HG03442 (cell line): ENCODE data around the gene SEMA3C.

ENCODE experiments used
- ATAC-seq: cut with Tn5 transposase; IDR thresholded peaks from one replicate; pipeline ENCODE4 v1.9.1; 2021; ENCODE audit warnings: mild to moderate bottlenecking, moderate library complexity; ENCODE audit not compliant: unreplicated experiment

SEMA3C gene

DNA sequence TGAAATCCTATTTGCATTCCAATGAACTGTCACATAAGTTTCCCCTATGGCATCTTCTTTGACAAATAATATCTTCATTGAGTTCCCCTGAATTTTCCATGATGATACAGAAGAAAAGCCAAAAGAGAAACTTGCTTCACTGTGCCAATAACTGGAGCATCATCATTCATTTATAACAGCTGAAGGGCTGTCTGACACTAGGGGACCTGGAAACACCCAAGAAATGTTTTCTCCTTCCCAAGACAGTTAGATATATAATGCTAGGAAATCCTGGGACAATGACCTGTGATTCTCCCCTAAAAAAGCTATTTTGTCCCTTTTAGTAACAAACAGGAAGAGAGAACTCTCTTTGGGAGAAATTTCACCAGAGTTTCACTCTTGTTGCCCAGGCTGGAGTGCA, 133.6 kb downstream of the SEMA3C start:
- ATAC-seq: no peak

DNA sequence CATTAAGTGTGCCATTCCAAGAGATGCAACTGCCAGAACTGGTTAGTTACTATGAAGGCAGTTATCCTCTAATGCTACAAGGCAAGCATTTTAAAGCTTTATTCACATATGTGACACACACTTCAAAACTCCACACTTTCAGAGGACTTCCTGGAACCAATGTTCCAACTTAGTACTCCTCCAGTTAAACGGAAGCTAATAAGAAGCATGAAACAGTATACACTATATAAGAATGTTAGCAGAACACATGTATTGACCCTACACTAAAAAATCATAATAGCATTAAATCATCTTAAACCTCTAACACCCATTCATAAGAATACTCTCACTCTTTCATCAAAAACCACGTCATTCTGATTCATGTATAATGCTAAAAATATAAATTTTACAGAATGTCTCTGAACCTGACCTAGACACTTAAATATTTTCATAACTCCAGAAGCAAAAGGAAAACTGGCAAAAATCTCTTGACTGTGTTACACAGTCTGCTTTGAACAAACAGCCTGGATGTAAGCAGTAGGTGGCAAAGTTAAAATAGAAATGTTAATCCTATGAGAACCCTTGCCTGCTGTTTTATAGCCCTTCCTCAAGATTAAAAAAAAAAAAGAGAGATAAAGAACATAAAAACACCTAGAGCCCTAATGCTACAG, 135.0 kb downstream of the SEMA3C start:
- no peak for ATAC-seq

DNA sequence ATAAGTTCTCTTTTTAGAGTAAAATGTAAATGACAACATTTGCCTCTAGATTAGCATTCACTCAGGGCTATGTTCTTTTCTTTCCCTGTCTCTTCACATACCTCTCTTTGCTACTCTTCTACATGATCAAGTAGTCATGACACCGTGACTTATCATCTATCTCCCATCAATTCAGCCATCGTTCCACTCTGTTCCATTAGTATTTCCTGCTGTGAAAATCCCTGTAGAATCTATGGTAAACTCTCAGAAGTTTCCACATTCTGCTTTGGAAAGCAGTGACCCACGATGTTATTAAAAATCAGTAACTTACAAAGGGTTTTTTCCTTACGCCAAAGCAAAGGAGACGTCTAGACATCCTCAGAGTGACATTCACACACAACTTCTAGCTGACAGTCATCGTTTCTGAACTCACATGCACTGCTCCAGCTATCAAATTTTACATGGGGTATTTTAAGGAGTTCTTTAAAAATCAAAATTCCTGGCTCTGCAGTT, 135.6 kb downstream of the SEMA3C start:
- ATAC-seq: no peak

DNA sequence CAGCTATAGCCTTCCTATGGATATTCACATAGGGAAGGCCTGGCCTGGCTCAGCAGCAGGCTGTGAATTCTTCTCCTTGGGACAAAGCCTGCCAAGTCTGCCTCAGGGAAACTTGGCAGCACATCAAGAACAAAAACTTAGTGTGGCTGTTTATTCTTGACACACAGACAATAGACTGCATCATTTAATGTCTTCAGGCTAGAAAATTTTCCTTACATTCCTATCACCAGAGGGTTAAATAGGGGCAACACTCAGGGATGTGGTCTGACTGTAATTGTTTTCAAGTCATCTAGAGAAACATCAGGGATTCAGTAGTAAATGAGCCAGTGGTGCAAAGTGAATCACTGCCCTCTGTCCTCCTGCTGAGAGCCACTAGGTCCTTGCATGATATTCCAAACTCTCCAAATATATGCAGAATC, 137.3 kb downstream of the SEMA3C start:
- ATAC-seq: no peak

DNA sequence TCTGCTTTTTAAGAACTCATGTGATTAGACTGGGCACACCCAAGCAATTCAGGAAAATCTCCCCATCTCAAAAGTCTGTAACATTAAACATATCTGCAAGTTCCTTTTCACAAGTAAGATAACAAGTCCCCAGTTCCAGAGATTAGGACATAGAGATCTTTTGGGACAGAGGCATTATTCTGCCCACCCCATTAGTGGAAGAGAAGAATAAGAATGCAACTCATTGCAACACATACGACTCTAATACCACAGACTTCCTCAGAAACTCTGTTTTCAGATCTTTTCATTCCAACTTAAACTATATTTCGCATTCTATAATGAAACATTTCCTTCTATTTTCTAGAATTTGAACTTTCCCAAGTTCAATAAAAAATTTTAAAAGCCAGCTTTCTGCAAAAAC, 137.7 kb downstream of the SEMA3C start:
- no peak for ATAC-seq

DNA sequence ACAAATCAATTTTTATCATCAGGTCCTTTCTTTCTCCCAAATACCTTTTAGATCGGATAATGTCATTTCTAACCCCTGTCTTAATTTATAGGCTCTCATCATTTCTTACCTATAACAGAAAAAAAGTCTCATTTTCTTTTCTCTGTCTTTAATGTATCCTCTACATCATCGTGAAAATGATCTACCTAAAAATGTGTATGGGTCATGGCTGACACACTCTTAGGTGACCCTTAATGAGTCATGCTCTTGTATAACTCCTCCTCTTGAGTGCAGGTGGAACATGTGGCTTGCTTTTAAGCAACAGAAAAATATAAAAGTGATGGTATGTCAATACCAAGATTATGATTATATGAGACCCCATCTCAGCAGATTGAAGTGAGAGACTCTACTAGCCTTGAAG, 139.4 kb downstream of the SEMA3C start:
- no peak for ATAC-seq

DNA sequence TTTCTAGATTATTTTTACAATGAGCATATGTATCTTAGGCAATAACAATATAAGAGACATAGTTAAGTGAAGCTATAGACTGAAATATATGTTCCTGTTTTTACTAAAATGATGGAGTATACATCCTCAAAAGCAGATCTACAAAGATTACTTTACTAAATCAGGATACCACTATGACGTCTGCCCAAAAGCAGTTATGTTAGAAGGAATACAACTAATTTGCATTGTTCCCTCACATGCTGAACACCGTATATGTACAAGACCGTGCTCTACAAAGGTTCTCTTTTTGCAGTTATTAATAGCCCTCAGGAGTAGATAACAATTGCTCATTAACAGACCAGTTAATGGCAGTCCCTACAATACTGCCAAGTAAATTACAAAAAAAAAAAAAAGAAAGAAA, 143.0 kb downstream of the SEMA3C start:
- ATAC-seq: no peak

DNA sequence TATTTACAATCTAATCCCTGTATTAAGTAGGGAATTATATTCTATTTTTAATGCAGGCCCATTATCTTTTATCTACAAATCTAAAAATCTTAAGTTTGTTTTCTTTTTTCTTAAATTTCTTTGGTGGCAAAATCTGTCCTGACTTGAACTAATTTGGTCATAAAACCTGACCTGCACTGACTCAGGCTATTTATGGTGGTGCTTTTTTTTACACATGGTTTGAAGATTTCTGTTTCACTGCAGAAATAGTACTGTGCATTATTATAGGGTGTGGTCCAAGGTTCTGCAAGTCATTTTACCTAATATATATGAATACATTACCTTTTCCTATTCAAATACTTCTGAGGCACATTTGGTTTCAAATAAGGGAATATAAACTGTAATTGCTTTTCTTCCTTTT, 143.4 kb downstream of the SEMA3C start:
- ATAC-seq: no peak

DNA sequence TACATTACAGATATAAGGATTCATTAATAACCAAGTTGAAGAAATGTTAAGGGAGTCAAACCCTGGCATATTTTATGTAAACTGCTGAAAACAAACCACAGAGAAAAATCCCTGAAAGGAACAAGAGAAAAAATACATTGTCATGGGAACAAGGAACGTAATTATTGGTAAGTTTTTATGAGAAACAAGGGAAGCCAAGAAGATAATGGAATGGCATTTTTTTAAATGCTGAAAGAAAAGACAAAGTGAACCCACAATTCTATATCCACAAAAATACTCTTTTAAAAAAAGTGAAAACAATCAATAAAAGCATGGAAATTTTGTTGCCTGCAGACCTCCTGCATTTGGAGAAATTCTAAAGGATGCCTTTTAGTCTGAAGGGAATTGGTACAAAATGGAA, 144.0 kb downstream of the SEMA3C start:
- no peak for ATAC-seq

DNA sequence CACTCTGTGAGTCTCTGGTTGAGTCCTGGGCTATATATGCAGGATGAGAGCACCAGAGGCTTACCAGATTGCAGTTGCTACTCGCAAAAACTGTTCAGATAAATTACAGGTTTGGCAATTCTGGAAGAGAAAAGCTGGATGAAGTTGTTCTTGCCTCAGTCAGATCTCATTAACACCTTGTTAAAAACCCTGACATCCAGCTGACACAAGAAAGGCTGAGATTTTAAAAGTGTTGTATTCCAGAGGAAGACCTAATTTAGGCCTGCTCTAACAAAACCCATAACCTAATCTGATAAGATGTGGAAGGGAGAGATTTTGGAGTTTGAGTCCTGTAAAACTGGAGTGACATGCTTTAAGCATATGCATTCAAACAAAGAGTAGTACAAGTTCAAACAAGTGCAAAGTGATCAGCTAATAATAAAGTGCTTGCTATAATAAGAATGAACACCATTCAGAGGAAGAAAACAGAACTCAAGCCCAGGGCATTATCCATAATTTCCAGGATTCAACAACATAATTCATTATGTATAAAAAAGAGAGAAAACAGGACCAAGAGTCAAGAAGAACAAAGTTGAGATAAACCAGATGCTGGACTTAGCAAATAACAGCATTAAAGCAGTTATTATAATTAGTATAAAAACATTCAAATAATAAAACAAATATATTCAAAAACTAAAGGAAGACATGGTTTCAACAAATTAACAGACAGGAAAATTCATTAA, 144.9 kb downstream of the SEMA3C start:
- ATAC-seq: no peak

DNA sequence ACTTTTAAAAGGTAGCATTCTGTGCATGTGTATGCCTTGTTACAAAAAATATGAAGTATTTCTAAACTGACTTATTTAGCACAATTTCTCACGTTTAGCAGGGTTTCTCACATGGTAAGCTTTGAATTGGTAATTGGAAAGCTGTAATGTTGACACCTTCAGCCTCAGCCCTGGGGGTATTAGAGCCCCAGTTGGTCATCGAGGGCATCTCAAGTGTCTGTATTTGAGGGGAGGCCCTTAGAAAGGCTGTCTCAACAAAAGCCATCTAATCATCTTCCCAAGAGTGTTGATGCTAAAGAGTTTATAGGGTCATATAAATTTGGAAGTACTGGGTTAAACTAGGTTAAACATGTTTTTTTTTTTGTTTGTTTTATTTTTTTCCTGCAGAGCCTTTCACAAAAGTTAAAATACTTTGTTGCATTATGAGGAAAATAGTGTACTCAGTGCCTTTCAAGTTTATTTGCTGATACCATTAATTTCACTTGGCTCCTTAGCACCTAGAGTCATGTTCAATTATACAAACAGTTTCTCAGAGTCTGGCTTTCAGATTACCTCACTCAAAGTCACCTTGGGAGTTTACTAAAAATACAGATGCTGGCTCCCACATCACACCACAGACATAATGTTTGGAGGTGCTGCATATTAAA, 146.4 kb downstream of the SEMA3C start:
- no peak for ATAC-seq

DNA sequence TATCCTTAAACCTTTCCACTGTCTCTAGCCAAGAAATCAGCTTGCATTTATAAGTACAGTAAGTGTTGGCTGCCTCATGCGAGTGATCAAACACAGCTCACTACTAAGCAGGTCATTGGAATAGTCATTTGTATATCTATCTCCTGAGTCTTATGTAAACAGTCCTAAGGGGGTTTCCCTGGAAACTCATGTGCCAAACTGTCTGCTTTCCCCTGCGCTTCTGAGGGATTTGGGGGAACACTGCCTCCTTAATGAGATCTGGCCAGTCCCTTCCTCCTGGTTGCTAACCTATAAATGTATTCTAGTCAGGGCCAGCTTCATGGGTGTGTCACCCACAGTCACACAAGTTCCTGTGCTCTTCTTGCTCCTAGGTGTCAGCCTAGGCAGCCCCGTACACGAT, 147.3 kb downstream of the SEMA3C start:
- ATAC-seq: no peak

DNA sequence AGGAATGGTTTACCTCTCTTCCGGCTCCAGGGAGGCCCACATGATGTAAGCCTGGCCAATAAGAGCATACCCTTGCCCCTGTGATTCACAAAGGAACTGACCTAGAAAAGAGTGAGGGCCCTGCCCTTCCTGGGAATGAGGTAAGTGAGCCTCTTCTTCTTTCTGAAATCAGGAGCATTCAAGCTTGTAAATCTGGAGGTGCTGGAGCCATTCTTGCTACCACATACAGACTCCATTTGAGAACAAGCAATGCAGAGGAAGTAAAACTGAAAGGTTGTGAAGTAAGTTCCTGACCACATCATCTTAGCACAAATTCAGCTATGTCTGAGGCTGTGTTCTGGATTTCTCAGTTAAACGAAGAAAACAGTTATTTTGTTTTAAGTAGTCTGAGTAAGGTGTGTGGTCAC, 148.2 kb downstream of the SEMA3C start:
- peak; percentile 71 for ATAC-seq

DNA sequence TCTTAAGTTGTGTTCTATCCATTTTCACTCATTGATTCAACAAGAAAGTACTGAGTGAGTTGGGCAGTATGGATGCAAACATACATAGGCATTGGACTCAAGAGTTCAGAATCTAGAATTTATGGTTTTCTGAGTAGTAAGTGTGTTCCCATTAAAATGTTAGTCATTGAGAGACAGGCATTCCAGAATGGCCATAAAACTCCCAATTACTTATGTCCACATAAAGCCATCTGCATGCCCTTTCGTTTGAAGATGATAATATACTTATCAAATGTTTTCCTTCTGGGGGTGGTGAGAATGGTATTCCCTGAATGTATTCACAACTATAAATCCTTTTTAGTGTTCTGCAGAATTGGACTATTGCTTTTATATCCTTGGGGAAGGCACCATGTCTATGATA, 148.8 kb downstream of the SEMA3C start:
- no peak for ATAC-seq

DNA sequence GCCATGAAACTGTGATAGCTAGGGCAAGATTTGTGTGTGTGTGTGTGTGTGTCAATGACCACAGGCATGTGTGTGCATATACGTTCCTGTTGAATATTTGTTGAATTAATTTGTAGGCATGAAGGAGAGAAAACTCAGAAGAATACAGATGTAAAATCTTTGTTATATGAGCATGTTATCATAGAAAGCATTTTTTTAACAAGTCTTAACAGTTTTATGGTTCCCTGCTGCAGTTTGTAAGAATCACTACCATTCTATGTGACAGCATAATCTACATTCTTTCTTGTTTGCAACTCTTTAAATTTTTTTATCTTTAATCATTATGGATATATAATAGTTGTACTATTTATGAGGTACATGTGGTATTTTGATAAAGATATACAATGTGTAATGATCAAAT, 150.1 kb downstream of the SEMA3C start:
- ATAC-seq: no peak

DNA sequence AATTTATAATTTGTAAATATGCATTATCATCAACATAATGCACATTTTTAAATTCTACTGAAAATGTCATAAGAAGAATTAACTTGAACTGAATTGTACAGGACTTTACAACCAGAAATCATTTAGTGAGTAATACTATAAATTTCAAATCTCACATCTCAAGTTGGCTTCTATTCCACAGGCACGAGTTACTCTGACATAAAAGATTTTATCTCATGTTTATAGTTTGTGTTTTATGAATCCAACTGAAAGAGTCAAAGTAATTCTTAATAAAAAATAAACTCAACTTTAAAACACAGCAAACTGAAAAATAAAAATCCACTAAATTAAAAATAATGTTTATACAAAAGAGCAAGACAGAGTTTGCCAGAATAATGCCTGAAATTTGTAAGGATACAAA, 151.2 kb downstream of the SEMA3C start:
- no peak for ATAC-seq

DNA sequence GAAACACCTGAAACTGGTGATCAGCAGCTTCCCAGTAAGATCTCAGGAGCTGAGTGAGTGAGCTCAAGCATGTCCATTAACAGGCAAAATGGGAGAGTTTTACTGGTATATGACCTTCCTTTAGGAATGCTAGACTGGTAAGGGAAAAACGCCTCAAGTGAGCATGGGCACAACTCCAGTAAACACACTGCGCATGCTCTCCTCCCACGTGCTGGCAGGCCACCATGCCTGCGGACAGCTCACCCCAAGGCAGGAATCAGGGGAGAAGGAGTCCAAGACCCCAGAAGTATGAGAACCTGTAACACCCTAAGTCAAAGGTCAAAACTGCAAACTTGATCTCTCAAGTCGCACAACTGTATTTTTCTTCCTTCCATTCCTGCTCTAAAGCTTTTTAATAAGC, 152.1 kb downstream of the SEMA3C start:
- no peak for ATAC-seq

DNA sequence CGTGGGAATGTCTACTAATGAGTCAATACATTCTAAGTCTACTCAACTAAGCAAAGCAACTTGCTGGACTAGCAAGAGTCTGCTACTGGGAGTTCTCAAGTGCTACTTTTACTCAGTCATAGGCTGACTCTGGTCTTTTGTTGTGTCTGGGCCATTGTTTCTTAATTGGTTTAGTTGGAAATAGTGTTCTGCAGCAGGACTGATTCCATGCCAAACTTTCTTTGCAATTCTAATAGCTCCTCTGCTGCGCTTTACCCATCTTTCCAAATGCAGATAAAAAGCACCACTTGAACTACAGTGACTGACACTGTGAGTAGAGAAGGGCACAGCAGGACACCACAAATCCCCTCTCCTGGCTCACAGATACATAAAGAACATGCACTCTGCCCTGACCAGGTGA, 154.7 kb downstream of the SEMA3C start:
- no peak for ATAC-seq

DNA sequence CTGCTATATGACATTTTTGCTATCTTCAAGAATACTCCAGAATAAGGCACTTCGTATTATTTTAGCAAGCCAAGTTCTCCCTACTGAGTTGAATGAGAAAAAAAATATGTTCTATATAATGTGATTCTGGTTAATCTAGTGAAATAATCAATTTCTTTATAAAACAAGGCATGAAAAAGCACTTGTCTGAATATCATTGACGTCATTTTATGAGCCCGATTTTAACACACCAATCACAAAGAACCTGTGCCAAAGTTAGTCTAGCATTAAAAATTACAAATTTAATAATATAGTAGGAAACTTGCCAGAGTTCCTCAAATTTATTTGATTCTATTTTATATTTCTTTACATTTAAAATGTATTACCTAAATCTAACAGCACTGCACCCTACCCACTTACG, 155.1 kb downstream of the SEMA3C start:
- no peak for ATAC-seq

DNA sequence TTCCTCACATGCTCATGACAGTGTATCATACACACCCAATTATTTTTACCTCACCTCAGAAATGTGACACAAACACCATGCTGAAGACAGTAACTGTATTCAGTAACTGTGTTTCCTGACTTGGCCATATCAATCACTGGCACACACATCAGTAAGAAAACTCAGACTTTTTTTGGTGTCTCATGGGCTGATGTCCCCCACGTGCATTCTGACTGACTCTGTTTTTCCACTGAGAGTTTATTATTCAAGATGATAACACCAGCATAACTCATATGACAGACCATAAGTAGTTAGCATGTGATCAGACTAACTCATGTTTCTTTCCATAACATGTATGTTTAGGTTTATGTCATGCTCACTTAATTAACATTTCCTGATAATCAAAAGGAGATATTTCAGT, 155.6 kb downstream of the SEMA3C start:
- ATAC-seq: no peak

DNA sequence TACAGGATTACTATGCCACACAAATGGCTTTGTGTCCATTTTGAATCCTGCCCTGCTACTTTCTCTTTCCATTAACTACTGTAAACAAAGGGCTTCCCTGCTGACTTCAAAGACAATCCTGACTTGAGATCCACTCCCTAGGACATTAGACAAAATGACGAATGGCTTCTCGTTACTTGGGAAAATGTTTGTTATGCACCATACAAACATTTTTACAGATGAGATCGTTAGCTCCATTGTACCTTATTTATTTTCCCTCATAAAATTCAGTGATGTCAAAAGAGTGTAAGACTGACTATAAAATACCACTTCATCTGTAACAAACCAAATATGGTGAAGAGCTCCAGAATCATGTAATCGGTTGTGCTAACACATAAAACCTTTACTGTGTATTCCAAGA, 158.6 kb downstream of the SEMA3C start:
- no peak for ATAC-seq
